NCI-H446 treated with DMSO at 0.1 percent for 48 hours (cell line): ENCODE measurements around the gene C1orf159.
"Not testable (repeated sequence)": the region's sequence is repeated elsewhere in the genome, so short reads cannot be mapped to it uniquely, and the experiment has no call there.

Source experiments
- DNase-seq: peaks from one replicate; lab custom pipeline; 2025; lab: John Stamatoyannopoulos, UW

The C1orf159 gene

GRCh38 chr1:1118011-1118875 lies 2.4 kb upstream of the C1orf159 start:
- no peak for DNase-seq

GRCh38 chr1:1117469-1117831 lies 1.6 kb upstream of the C1orf159 start:
- no peak for DNase-seq

- DNase-seq = no peak
Measured at GRCh38 chr1:1116701-1117468, 996 bp upstream of the C1orf159 start.

GRCh38 chr1:1115136-1115785 lies 628 bp downstream of the C1orf159 start:
- no peak for DNase-seq

DNA sequence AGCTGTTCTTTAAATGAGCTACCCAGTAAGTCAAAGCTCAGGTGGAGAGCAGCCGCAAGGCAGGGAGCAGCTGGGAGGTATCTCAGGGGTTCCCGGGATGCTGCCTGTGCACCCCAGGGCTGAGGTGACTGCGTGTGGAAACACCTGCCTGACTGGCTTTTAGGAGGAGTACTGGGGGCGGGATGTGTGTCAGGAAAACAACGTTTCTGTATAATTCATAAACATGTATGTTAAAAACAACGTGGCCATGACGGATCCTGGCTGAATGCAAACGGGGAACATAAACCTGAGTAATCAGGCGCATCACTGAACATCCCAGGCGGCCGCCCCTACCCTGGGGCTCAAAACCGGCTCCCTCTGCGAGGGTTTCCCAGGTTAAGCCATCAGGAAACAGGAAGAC lies 1.5 kb downstream of the C1orf159 start:
- no peak for DNase-seq

DNA sequence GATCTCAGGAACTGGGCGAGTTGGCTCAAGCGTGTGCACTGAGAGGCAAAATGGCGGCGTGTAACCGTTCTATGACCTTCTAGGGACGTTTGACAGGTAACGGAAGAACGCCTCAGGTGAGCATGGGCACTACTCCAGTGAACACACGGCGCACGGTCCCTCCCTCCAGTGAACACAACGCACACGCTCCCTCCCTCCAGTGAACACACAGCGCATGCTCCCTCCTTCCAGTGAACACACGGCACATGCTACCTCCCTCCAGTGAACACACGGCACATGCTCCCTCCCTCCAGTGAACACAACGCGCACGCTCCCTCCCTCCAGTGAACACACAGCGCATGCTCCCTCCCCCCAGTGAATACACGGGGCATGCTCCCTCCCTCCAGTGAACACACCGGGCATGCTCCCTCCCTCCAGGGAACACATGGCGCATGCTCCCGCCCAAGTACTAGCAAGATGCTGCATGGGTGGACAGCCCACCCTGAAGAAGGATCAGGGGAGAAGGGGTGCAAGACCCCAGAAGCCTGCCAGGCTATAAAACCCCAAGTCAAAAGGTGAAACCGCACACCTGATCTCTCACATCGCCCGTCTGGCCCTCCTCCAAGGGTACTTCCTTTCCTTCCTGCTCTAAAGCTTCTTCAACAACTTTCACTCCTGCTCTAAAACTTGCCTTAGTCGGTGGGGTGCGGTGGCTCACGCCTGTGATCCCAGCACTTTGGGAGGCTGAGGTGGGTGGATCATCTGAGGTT lies 3.5 kb downstream of the C1orf159 start:
- DNase-seq = no peak

DNA sequence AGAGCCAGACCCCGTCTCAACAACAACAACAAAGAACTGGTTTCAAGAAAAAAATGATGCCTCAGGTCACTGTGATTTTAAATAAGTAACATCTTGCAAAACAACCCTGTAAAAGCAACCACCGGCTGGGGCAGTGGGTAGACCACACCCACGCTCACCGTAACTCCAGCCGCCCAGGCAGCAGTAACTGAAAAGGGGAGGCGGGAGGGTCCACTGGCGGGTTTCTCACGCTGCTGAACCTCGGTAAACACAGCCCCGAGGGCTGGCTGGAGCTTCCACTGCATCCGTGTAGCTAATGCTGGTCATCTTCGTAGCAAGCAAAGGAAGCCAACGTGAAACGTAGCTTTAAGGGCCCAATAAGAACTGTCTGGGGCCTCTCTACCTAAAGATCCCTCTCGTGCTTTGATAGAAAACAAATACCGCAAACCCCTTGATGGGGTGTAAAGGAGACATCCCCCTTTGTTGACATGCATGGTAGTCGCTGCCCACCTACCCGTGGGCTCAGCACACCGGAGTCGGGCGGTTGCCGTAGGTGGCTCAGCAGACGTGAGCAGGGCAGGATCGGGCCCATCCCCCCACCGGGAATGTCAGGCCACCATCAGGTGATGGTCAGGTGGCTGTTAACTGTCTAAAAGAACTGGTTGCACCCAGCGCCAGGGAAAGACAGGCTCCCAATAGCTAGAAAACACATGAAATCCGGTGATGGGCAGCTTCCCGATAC lies 4.2 kb downstream of the C1orf159 start:
- DNase-seq = no peak

- DNase-seq = no peak
Measured at GRCh38 chr1:1110561-1110971, 5.3 kb downstream of the C1orf159 start.

DNA sequence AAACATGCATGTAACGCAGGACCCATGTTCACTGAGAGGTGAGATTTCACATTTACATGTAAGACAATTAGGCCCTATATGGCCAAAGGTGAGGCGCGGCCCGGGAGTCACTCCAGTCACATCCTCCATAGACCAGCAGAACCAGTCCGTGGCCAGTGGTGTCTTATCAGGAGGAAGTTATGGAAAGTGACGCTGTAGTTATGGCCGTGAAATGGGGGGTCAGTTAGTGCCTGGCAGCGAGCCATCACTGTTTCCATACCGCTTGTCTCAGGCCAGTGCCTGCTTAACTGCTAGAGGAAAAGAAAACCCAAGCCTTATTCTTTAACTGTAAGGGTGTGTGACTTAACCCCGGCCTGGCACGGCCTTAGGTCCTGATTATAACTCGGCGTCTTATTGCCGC lies 6.1 kb downstream of the C1orf159 start:
- DNase-seq = no peak

DNA sequence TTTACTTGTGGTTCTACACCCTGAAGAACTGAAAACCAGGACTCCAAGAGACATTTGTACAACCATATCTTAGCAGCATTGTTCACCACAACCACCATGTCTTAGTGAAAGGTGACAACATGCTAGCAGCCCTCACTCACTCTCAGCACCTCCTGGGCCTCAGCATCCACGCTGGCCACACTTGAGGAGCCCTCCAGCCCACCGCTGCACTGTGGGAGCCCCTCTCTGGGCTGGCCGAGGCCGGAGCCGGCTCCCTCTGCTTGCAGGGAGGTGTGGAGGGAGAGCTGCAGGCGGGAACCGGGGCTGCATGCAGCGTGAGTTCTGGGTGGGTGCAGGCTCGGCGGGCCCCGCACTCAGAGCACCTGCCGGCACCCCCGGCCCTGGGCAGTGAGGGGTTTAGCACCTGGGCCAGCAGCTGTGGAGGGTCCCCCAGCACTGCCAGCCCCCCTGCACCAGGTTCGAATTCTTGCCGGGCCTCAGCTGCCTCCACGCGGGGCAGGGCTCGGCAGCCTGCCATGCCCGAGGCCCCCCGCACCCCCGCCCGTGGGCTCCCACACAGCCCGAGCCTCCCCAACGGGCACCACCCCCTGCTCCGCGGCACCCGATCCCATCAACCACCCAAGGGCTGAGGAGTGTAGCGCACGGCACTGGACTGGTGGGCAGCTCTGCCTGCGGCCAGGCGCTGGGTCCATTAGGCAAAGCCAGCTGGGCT lies 9.2 kb downstream of the C1orf159 start:
- DNase-seq = no peak

GRCh38 chr1:1104152-1104551 lies 11.7 kb downstream of the C1orf159 start:
- not testable (repeated sequence) for DNase-seq

GRCh38 chr1:1101503-1101902 lies 14.4 kb downstream of the C1orf159 start:
- no peak for DNase-seq

GRCh38 chr1:1100296-1100695 lies 15.6 kb downstream of the C1orf159 start:
- DNase-seq = no peak

DNA sequence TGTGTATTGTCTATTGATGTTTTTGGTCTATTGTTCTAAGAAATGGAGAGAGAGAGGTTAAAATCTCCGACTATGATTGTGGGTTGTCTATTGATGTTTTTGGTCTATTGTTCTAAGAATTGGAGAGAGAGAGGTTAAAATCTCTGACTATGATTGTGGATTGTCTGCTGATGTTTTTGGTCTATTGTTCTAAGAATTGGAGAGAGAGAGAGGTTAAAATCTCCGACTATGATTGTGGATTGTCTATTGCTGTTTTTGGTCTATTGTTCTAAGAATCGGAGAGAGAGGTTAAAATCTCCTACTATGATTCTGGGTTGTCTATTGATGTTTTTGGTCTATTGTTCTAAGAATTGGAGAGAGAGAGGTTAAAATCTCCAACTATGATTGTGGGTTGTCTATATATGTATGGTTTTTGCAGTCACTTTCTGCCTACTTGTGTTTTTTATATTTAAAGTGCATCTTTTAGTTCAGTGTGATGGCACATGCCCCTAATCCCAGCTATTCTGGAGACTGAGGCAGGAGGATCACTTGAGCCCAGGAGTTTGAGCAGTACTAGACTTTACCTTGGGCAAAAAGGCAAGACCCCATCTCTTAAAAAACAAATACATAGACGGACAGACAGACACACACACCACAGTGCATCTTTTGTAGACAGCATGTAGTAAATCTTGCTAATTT lies 16.2 kb downstream of the C1orf159 start:
- no peak for DNase-seq

DNA sequence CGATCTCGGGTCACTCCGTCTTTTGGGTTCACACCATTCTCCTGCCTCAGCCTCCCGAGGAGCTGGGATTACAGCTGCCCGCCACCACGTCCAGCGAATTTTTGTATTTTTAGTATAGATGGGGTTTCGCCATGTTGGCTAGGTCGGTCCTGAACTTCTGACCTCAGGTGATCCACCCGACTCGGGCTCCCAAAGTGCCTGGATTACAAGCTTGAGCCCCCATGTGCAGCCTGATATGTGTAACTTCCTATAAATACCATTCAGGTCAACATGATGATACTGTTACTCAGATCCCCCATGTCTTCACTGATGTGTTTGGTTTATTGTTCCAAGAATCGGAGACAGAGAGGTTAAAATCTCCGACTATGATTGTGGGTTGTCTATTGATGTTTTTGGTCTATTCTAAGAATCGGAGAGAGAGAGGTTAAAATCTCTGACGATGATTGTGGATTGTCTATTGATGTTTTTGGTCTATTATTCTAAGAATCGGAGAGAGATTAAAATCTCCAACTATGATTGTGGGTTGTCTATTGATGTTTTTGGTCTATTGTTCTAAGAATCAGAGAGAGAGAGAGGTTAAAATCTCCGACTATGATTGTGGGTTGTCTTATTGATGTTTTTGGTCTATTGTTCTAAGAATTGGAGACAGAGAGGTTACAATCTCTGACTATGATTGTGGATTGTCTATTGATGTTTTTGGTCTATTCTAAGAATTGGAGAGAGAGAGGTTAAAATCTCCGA lies 17.0 kb downstream of the C1orf159 start:
- no peak for DNase-seq

DNA sequence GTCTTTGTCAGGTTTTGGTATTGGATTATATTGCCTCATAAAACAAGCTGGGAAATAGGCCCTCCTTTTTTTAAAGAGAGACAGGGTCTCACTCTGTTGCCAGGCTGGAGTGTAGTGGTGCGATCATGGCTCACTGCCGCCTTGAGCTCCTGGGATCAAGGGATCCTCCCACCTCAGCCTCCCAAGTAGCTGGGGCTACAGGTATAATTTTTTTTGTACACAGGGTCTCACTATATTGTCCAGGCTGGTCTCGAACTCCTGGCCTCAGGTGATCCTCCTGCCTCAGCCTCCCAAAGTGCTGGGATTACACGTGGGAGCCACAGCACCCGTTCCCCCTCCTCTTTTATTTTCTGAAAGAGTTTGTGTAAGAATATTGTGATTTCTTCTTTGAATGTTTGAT lies 19.8 kb downstream of the C1orf159 start:
- not testable (repeated sequence) for DNase-seq

GRCh38 chr1:1094981-1095380 lies 20.9 kb downstream of the C1orf159 start:
- no peak for DNase-seq

- no peak for DNase-seq
Measured at GRCh38 chr1:1093610-1093943, 22.3 kb downstream of the C1orf159 start.

DNA sequence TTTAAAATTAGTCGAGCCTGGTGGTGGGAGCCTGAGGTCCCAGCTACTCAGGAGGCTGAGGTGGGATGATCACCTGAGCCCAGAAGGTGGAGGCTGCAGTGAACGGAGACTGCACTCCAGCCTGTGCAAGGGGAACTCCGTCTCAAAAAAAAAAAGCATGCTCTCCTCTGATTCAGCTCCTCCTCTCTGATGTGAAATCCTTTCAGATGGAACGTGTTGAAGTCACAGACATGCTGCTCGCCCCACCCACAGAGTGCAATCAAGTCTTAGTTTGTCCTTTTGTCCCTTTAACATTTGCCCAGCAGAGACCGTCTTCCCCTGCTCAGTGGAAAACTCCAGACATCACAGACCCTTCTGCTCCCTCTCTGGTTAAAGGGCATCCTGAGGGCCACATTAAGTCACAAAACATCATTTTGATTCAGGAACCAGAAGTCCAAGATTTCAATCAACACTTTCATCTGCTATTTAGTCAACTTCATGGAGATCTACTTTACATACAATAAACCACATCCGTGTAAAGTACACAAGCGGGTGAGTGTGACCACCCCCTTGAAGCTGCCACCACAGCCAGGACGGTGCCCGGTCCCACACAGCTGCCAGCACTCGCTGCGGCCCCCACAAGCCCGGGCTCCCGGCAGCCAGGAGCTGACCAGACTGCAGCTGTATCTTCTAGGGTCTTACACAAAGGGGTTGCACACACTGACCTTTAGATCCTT lies 22.8 kb downstream of the C1orf159 start:
- no peak for DNase-seq
